ENCODE results near the gene SH3PXD2A.

SH3PXD2A gene

GRCh38 chr10:103699611-103700435, 155.6 kb downstream of the SH3PXD2A start:
- no peak overlapping the region for H3K27ac ChIP-seq
- no peak; the same call in 1 of the 2 replicates for TF ChIP-seq CTCF (conservative IDR thresholded peaks at IDR 0.05)
- TF ChIP-seq ZFX (IDR thresholded peaks at IDR 0.05), result no peak

GRCh38 chr10:103698266-103698665, 157.1 kb downstream of the SH3PXD2A start:
- H3K27ac ChIP-seq, result no peak overlapping the region

GRCh38 chr10:103697787-103698186, 157.6 kb downstream of the SH3PXD2A start:
- no peak overlapping the region for H3K27ac ChIP-seq
- TF ChIP-seq CTCF (conservative IDR thresholded peaks at IDR 0.05), result no peak

More at GRCh38 chr10:103698266-103698665, 157.1 kb downstream of the SH3PXD2A start:
- TF ChIP-seq ZFX (IDR thresholded peaks at IDR 0.05) (no peak), CTCF (conservative IDR thresholded peaks at IDR 0.05) (no peak)

- no peak overlapping the region for H3K27ac ChIP-seq
- TF ChIP-seq CTCF (conservative IDR thresholded peaks at IDR 0.05) (no peak; the same call in 1 of the 2 replicates), ZFX (IDR thresholded peaks at IDR 0.05) (no peak)
Observed at GRCh38 chr10:103696411-103697145, 158.8 kb downstream of the SH3PXD2A start.

- TF ChIP-seq ZFX (IDR thresholded peaks at IDR 0.05) (no peak), CTCF (conservative IDR thresholded peaks at IDR 0.05) (no peak)
- no peak overlapping the region for H3K27ac ChIP-seq
Observed at GRCh38 chr10:103696094-103696410, 159.3 kb downstream of the SH3PXD2A start.

- TF ChIP-seq ZFX (IDR thresholded peaks at IDR 0.05), result no peak
- no peak overlapping the region for H3K27ac ChIP-seq
Observed at GRCh38 chr10:103695584-103696005, 159.8 kb downstream of the SH3PXD2A start.

- no peak overlapping the region for H3K27ac ChIP-seq
- TF ChIP-seq CTCF (conservative IDR thresholded peaks at IDR 0.05), result no peak
- TF ChIP-seq ZFX (IDR thresholded peaks at IDR 0.05), result no peak
Observed at GRCh38 chr10:103693812-103694205, 161.6 kb downstream of the SH3PXD2A start.

Measured in C4-2B (cell line).